ENCODE data around the gene EFNB2. TPM values are rescaled to one million over a fixed set of nuclear protein-coding genes. Genes with fewer than 3 reads are reported as not detected.
A peak's percentile ranks its signal among the peaks of the same experiment; 100 is the strongest.

EFNB2 gene
- total RNA-seq, 2 experiments from 2014 or later, result 0.05 to 0.14 TPM

GRCh38 chr13:106548064-106548696 is 12.7 kb upstream of the EFNB2 start:
- DNase-seq (no peak), ATAC-seq (no peak)
- peaks cover 14% of the 10 kb centered on the region for H3K4me1 Mint-ChIP-seq
- CTCF ChIA-PET, result interaction anchor here (0.8 to 1.0 kb wide), 2 partner anchors 11 to 12 kb away, joined by 3 to 4 read pairs; no protein-coding TSS in a partner anchor
- POLR2A ChIA-PET, result no interaction called here
- peaks cover 35% of the 10 kb centered on the region for H3K36me3 Mint-ChIP-seq (ENCODE audit: low read depth)
- no peak overlapping the region for H3K27ac Mint-ChIP-seq
- no peaks in the 10 kb centered on the region for H3K27me3 Mint-ChIP-seq
- H3K4me3 Mint-ChIP-seq, result no peak overlapping the region
- H3K9me3 Mint-ChIP-seq (ENCODE audit: low read depth), result no peaks in the 10 kb centered on the region
- intact Hi-C loops (cut with DNase I, micrococcal nuclease), result loop anchor here in 1 of 2 experiments (1.0 to 5.0 kb wide), 2 partner anchors 15 to 1406 kb away; no protein-coding TSS in a partner anchor

DNA sequence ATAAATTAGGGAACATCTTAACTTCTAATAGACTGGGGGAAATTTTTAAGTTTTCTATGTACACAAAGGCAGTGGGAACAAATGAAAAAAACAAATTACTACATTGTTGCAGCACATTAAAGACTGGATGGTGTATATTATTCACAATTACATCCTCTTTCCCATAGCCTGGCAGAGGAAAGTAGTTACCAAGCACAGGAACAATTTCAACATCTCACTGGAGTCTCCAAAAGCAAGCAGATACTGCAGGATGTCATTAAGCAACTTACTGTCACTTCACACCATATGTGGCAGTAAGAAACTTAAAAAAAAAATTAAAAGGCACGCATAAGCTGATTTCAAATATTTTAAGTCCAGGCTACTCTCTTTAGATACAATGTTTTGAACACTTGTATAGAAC is 6.4 kb upstream of the EFNB2 start:
- Mint-ChIP-seq H3K4me3 (no peak overlapping the region), H3K27ac (no peak overlapping the region), H3K27me3 (no peaks in the 10 kb centered on the region), H3K36me3 (ENCODE audit: low read depth) (peaks cover 6% of the 10 kb centered on the region), H3K4me1 (no peaks in the 10 kb centered on the region), H3K9me3 (ENCODE audit: low read depth) (no peaks in the 10 kb centered on the region)
- intact Hi-C loops (cut with DNase I, micrococcal nuclease), result no loop called here
- POLR2A ChIA-PET, result no interaction called here
- CTCF ChIA-PET, result interaction anchor here (0.8 to 1.9 kb wide), 3 partner anchors 16 to 78 kb away, joined by 3 to 9 read pairs (median 4); partner anchors contain the start of gene ARGLU1
- no peak for ATAC-seq
- no peak for DNase-seq

DNA sequence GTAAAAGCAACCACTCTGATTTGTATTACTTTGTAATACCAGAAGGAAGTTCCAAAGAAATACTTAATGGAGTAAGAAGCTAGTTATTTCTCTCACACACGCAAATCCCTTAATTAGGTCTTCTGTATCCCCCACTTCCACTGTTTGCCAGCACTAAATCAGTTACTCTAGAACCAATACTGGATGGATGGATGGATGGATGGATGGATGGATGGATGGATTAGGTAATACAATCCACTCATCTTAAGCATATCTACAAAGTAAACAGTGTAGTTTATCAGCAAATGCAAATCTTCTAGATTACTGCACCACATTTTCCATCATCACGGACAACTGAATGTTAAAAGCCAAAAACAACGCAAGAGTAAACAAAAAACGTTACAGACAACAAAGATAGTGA is 5.2 kb upstream of the EFNB2 start:
- Mint-ChIP-seq H3K27me3 (peaks cover 3% of the 10 kb centered on the region), H3K27ac (no peak overlapping the region), H3K4me1 (peaks cover 4% of the 10 kb centered on the region), H3K4me3 (no peak overlapping the region), H3K36me3 (ENCODE audit: low read depth) (peaks cover 6% of the 10 kb centered on the region), H3K9me3 (ENCODE audit: low read depth) (no peaks in the 10 kb centered on the region)
- ChIA-PET CTCF (interaction anchor here (0.7 kb wide), 1 partner anchor 64 kb away, joined by 3 read pairs; no protein-coding TSS in a partner anchor), POLR2A (no interaction called here)
- intact Hi-C loops (cut with DNase I, micrococcal nuclease), result no loop called here
- DNase-seq (no peak), ATAC-seq (no peak)

GRCh38 chr13:106537521-106537920 is 2.1 kb upstream of the EFNB2 start:
- H3K4me3 Mint-ChIP-seq, result no peak overlapping the region
- peaks cover 16% of the 10 kb centered on the region for H3K4me1 Mint-ChIP-seq
- intact Hi-C loops (cut with DNase I, micrococcal nuclease), result loop anchor here (2.0 to 10.0 kb wide), 6 partner anchors 23 to 1400 kb away; no protein-coding TSS in a partner anchor
- POLR2A ChIA-PET, result no interaction called here
- H3K27ac Mint-ChIP-seq, result no peak overlapping the region
- DNase-seq (no peak), ATAC-seq (no peak)
- peaks cover 18% of the 10 kb centered on the region for H3K27me3 Mint-ChIP-seq
- CTCF ChIA-PET, result interaction anchor here (0.5 to 3.5 kb wide), 10 partner anchors 9 to 702 kb away, joined by 3 to 36 read pairs (median 3); partner anchors contain the start of gene ARGLU1
- H3K36me3 Mint-ChIP-seq (ENCODE audit: low read depth), result peaks cover 3% of the 10 kb centered on the region
- H3K9me3 Mint-ChIP-seq (ENCODE audit: low read depth), result no peaks in the 10 kb centered on the region

DNA sequence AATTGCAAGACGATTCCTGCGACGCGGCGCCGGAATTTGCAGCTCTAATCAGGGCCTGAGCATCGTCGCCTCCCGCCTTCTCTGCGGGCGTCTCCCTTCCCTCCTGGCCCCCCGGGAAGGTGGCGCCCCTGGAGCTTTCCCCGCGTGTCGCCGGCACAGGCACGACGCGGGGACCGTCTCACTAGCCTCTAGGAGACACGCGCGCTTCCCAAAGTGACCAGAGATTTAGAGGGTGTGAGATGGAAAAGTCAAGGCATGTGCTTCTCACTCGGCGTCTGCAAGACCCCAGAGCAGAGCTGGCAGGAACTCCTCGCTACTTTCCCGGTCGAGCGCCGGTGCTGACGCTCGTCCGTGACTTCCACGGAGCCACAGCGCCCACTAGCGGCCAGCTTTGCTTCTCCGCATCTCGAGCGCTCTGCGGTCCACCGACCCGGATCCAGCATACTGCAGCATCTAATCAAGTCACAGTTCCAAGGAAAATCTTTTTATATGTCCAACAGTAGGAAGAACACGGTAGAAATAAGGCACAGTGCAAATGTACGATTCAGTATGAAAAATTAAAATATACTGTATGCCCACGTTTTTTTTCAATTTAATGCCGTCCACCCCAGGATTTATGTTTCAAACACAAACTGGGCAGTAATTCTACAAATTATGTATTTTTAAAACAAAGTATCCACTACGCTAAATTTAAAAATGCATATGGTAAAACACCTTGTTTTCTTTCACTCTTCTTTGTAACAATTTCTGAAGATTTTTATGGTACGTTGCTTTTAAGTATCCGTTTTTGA is 977 bp upstream of the EFNB2 start:
- peaks cover 19% of the 10 kb centered on the region for H3K4me1 Mint-ChIP-seq
- peak; percentile 32 for ATAC-seq
- DNase-seq, result peak; percentile 93
- intact Hi-C loops (cut with DNase I, micrococcal nuclease), result loop anchor here (1.0 to 10.0 kb wide), 9 partner anchors 24 to 1763 kb away; no protein-coding TSS in a partner anchor
- POLR2A ChIA-PET, result no interaction called here
- no peaks in the 10 kb centered on the region for H3K9me3 Mint-ChIP-seq (ENCODE audit: low read depth)
- peaks cover 2% of the 10 kb centered on the region for H3K36me3 Mint-ChIP-seq (ENCODE audit: low read depth)
- peaks cover 25% of the 10 kb centered on the region for H3K27me3 Mint-ChIP-seq
- peak overlapping the region; percentile 79 for H3K4me3 Mint-ChIP-seq
- CTCF ChIA-PET, result interaction anchor here (0.6 to 3.5 kb wide), 26 partner anchors 9 to 1763 kb away, joined by 3 to 36 read pairs (median 3); partner anchors contain the start of gene ARGLU1
- H3K27ac Mint-ChIP-seq, result peak overlapping the region; percentile 55

DNA sequence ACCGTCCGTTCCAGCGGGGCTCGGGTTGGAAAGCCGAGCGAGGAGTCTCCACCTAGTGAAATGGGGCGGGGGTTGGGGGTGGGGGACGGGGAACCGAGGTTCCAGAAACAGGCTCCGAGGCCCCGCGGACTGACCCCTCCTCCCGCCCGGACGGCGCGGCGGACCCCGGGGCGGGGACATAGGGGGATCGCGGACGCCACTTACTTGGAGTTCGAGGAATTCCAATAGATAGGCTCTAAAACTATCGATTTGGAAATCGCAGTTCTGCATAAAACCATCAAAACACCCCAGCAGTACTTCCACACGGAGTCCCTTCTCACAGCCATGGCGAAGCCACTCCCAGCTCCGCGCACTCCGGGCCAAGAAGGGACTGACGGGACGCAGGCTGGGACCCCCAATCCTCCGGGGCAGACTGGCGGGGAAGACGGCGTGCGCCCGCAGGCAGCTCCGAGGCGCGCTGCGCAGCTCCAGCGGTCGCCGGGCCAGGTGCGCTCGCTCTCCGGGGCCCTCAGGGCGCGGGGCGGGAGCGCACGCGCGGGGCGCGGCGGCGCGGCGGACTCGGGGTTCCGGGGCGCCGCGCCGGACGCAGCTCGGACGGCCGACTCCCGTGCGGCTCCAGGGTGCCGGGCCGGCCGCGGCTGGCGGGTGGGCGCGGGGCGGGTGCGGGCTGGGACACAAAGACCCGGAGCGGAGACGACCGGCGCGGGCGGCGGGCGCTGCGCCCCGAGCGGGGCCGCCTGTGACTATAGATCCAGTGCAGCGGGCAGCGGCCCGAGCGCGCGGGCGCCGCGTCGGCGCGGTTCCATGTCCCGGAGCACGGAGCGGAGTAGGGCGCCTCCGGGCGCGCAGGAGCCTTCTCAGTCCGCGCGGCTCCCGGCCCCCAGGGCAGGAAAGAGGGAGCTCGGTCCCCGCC is 567 bp downstream of the EFNB2 start:
- Mint-ChIP-seq H3K4me3 (peak overlapping the region; percentile 68), H3K27me3 (peaks cover 28% of the 10 kb centered on the region), H3K9me3 (ENCODE audit: low read depth) (no peaks in the 10 kb centered on the region), H3K4me1 (peaks cover 19% of the 10 kb centered on the region), H3K27ac (no peak overlapping the region), H3K36me3 (ENCODE audit: low read depth) (no peaks in the 10 kb centered on the region)
- intact Hi-C loops (cut with DNase I, micrococcal nuclease), result loop anchor here (1.0 to 10.0 kb wide), 9 partner anchors 33 to 1488 kb away; partner anchors contain the start of gene ARGLU1 (in 2 of the 2)
- POLR2A ChIA-PET, result interaction anchor here (0.7 kb wide), 1 partner anchor 11 kb away, joined by 3 read pairs; no protein-coding TSS in a partner anchor
- DNase-seq, result peak; percentile 27
- CTCF ChIA-PET, result interaction anchor here (1.1 to 3.5 kb wide), 2 partner anchors 33 to 86 kb away, joined by 3 to 36 read pairs; partner anchors contain the start of gene ARGLU1
- ATAC-seq, result peak; percentile 20

DNA sequence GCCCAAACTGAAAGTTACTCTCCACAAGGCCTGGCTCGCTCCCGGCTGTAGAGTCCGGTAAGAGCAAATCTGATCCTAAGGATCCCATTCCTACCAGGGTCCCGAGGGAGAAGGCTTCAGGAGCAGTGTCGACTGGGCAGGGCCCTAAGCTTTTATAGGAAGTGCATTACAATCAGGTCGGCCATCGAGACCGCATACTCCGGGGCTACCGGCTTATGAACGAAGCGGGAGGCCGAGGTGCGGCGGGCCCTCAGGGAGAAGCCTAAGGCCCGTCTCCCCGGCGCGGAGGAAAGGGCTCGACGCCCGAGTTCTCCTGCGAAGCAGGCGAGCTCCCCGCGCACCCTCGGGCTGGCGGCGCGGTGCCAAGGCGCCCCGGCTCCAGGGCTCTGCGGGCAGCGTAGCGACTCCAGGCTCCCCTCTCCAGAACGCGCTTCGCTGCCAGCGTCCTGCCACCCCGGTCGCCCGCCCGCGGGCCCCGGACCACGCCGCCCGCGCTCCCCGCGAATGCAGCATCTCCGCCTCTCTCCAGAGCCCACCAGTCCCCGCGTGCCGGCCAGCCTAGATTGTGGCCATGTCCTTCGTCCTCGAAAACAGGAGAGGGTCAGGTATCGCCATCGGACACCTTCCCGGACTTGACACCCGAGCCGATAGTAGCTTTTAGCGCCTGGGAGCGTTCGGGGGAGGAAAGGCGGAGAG is 1.4 kb downstream of the EFNB2 start:
- Mint-ChIP-seq H3K27me3 (peaks cover 32% of the 10 kb centered on the region), H3K4me1 (peaks cover 19% of the 10 kb centered on the region), H3K4me3 (peak overlapping the region; percentile 52), H3K36me3 (ENCODE audit: low read depth) (no peaks in the 10 kb centered on the region), H3K9me3 (ENCODE audit: low read depth) (no peaks in the 10 kb centered on the region), H3K27ac (no peak overlapping the region)
- ATAC-seq, result no peak
- POLR2A ChIA-PET, result no interaction called here
- CTCF ChIA-PET, result interaction anchor here (0.9 to 3.5 kb wide), 2 partner anchors 12 to 33 kb away, joined by 3 to 36 read pairs; partner anchors contain the start of gene ARGLU1
- peak; percentile 45 for DNase-seq
- intact Hi-C loops (cut with DNase I, micrococcal nuclease), result loop anchor here in 1 of 2 experiments (2.0 to 10.0 kb wide), 3 partner anchors 43 to 1487 kb away; no protein-coding TSS in a partner anchor

- H3K4me3 Mint-ChIP-seq, result peak overlapping the region; percentile 18
- ATAC-seq, result no peak
- no peak overlapping the region for H3K27ac Mint-ChIP-seq
- ChIA-PET CTCF (interaction anchor here (0.9 kb wide), 1 partner anchor 12 kb away, joined by 3 read pairs; no protein-coding TSS in a partner anchor), POLR2A (no interaction called here)
- no peaks in the 10 kb centered on the region for H3K36me3 Mint-ChIP-seq (ENCODE audit: low read depth)
- no peaks in the 10 kb centered on the region for H3K9me3 Mint-ChIP-seq (ENCODE audit: low read depth)
- peaks cover 19% of the 10 kb centered on the region for H3K4me1 Mint-ChIP-seq
- H3K27me3 Mint-ChIP-seq, result peaks cover 36% of the 10 kb centered on the region
- DNase-seq, result peak; percentile 54
- intact Hi-C loops (cut with DNase I, micrococcal nuclease), result loop anchor here in 1 of 2 experiments (5.0 to 10.0 kb wide), 2 partner anchors 629 to 1486 kb away; no protein-coding TSS in a partner anchor
Observed at GRCh38 chr13:106533101-106533942, 2.1 kb downstream of the EFNB2 start.

DNA sequence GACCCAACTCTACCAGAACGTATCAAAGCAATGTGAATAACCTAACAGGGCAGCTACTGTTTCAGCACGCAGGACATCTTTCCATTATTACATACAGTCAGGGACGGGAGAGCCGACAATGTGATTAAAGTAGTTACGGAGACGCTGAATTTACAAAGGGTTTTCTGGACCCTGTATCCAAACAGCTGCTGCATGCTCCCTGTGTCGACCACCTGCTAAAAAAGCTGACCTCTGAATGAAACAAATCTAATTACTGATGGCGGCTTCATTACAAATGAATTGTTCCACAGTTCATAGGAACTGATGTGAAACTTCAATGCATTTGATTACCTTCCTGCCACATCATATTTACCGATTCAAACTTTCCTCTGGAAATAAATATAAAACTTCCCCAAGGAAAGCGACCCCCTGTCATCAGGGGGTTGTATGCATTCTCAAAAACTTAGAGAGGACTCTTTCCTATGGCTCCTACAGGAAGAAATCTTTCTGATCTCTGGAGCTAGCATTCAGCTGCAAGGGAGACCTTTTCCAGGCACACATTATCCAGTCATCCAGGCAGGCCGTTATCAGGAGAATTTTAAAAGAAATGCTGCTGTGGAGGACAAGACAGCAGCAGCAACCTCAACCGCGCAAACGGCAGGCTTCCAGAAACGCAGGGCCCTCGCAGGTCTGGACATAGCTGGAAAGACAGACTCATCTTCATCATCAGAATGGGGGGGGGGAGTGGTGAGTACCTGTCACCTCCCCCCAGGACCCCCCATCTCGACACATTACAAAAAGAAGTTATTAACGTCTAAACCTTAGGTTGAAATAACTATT is 3.1 kb downstream of the EFNB2 start:
- peaks cover 19% of the 10 kb centered on the region for H3K4me1 Mint-ChIP-seq
- no peak overlapping the region for H3K4me3 Mint-ChIP-seq
- no peak for DNase-seq
- no peaks in the 10 kb centered on the region for H3K9me3 Mint-ChIP-seq (ENCODE audit: low read depth)
- H3K36me3 Mint-ChIP-seq (ENCODE audit: low read depth), result no peaks in the 10 kb centered on the region
- peaks cover 36% of the 10 kb centered on the region for H3K27me3 Mint-ChIP-seq
- intact Hi-C loops (cut with DNase I, micrococcal nuclease), result loop anchor here in 1 of 2 experiments (5.0 to 10.0 kb wide), 2 partner anchors 628 to 1485 kb away; no protein-coding TSS in a partner anchor
- ATAC-seq, result no peak
- POLR2A ChIA-PET, result interaction anchor here (0.7 kb wide), 1 partner anchor 18 kb away, joined by 5 read pairs; no protein-coding TSS in a partner anchor
- no peak overlapping the region for H3K27ac Mint-ChIP-seq
- CTCF ChIA-PET, result interaction anchor here (0.7 to 1.2 kb wide), 2 partner anchors 387 to 412 kb away, joined by 3 to 4 read pairs; no protein-coding TSS in a partner anchor

Data from activated CD4-positive, alpha-beta T cell treated with anti-CD3 and anti-CD28 coated beads for 36 hours (primary cell).